Mucosa of rectum (tissue), 2 donors: Measurements from ENCODE around the gene MAPK8.

ENCODE experiments used
- H3K27ac ChIP-seq, 2 donors: one replicate each; pipeline ENCODE4 v1.7.0; 2013; ENCODE audit warnings: inconsistent platforms in 2 of 2, low read depth in 2 of 2, low read length in 2 of 2
- H3K27me3 ChIP-seq, 2 donors: one replicate each; pipeline ENCODE4 v1.7.0; 2013; ENCODE audit warnings: low read length in 2 of 2; ENCODE audit not compliant: control insufficient read depth in 2 of 2, insufficient read depth in 2 of 2
- H3K36me3 ChIP-seq, 2 donors: one replicate each; pipeline ENCODE4 v1.7.0; 2013; ENCODE audit warnings: low read length in 2 of 2; ENCODE audit not compliant: control insufficient read depth in 2 of 2, insufficient read depth in 2 of 2
- H3K4me1 ChIP-seq, 2 donors: one replicate each; pipeline ENCODE4 v1.7.0; 2013; ENCODE audit warnings: low read length in 2 of 2, mild to moderate bottlenecking in 1 of 2; ENCODE audit not compliant: control insufficient read depth in 2 of 2, insufficient read depth in 2 of 2
- H3K4me3 ChIP-seq, 2 donors: one replicate each; pipeline ENCODE4 v1.7.0; 2013; ENCODE audit warnings: low read length in 2 of 2
- H3K9ac ChIP-seq, 2 donors: one replicate each; pipeline ENCODE4 v1.7.0; 2013; ENCODE audit warnings: low read length in 2 of 2, low read depth in 1 of 2, mild to moderate bottlenecking in 1 of 2
- H3K9me3 ChIP-seq, 2 donors: one replicate each; pipeline ENCODE4 v1.7.0; 2013; ENCODE audit warnings: low read length in 2 of 2; ENCODE audit not compliant: control insufficient read depth in 2 of 2
- donor health status: healthy.
- donor health status: Normal muscosa, but diverticular disease.

The MAPK8 gene

DNA sequence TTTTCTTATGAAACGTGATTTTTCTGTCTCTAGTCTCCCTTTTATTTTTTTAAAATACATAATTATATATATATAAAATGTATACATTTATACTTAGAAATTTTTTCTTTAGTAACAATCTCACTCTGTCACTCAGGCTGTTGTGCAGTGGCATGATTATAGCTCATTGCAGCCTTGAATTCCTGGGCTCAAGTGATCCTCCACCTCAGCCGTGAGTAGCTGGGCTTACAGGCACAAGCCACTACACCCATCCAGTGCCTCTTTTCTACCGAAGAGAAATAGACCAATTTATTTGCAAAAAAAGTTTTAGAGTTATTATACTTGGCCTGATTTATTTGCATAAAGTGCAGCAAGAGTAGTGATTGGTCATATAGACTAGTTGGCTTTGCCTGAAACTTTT, 72.2 kb downstream of the MAPK8 start:
- H3K4me1 ChIP-seq = peaks cover 0 to 3% of the 10 kb centered on the region in 2 donors
- no peak overlapping the region for H3K27ac ChIP-seq
- no peak overlapping the region for H3K4me3 ChIP-seq

DNA sequence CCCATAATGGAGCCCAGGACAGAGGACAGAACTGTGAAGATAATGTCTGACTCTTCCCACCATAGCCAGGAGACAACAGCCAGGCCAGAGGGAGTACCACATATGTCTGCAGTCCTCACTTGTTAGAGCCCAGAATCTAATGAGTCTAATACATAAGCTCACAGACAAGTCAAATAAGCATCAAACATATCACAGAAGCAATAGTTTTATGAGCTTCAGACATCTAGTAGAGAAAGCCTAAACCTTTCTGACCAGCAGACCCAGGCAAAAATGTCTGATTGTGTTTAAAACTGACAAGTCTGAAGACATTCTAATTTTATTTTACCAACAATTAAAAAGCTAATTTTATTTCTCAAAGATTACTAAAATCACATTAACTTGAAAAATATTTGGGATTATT, 75.5 kb downstream of the MAPK8 start:
- Histone ChIP-seq H3K4me1 (peaks cover 0 to 3% of the 10 kb centered on the region in 2 donors), H3K4me3 (no peak overlapping the region), H3K36me3 (no peaks in the 10 kb centered on the region), H3K27ac (no peak overlapping the region), H3K9ac (no peak overlapping the region), H3K27me3 (no peaks in the 10 kb centered on the region), H3K9me3 (no peaks in the 10 kb centered on the region)

More for the DNA sequence above, 72.2 kb downstream of the MAPK8 start:
- Histone ChIP-seq H3K9ac (no peak overlapping the region), H3K27me3 (no peaks in the 10 kb centered on the region), H3K36me3 (no peaks in the 10 kb centered on the region), H3K9me3 (no peaks in the 10 kb centered on the region)

DNA sequence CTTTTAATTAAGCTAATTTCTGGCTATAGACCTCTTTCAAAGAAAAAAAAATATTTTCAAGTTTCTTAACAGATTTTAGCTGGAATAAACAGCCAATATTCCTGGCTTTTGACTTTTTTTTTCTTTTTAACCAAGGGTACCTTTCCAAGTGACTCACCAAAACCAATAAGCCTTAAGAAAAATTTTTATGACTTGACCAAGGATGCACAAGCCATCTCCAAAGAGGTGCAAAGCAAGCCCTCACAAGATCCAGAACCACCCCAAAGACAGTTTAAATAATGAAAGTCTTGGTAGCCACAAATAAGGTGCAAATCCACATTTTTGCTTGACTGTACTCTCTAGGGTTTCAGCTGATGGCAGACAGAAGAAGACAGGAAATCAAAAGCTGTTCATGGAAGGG, 76.5 kb downstream of the MAPK8 start:
- Histone ChIP-seq H3K9me3 (no peaks in the 10 kb centered on the region), H3K27me3 (no peaks in the 10 kb centered on the region), H3K4me1 (peaks cover 0 to 2% of the 10 kb centered on the region in 2 donors), H3K36me3 (no peaks in the 10 kb centered on the region), H3K9ac (no peak overlapping the region), H3K4me3 (no peak overlapping the region), H3K27ac (no peak overlapping the region)

GRCh38 chr10:48383393-48383792, 76.9 kb downstream of the MAPK8 start:
- no peaks in the 10 kb centered on the region for H3K9me3 ChIP-seq
- H3K27ac ChIP-seq = no peak overlapping the region
- no peak overlapping the region for H3K4me3 ChIP-seq
- no peaks in the 10 kb centered on the region for H3K36me3 ChIP-seq
- no peaks in the 10 kb centered on the region for H3K27me3 ChIP-seq
- H3K4me1 ChIP-seq = no peaks in the 10 kb centered on the region
- H3K9ac ChIP-seq = no peak overlapping the region

- Histone ChIP-seq H3K27me3 (no peaks in the 10 kb centered on the region), H3K36me3 (no peaks in the 10 kb centered on the region), H3K9ac (no peak overlapping the region), H3K4me1 (no peaks in the 10 kb centered on the region), H3K4me3 (no peak overlapping the region), H3K9me3 (no peaks in the 10 kb centered on the region), H3K27ac (no peak overlapping the region)
Measured at GRCh38 chr10:48384699-48384982, 78.2 kb downstream of the MAPK8 start.

GRCh38 chr10:48389272-48389671, 82.8 kb downstream of the MAPK8 start:
- Histone ChIP-seq H3K4me1 (peaks cover 0 to 4% of the 10 kb centered on the region in 2 donors), H3K9me3 (no peaks in the 10 kb centered on the region), H3K9ac (no peak overlapping the region), H3K4me3 (no peak overlapping the region), H3K27me3 (no peaks in the 10 kb centered on the region), H3K36me3 (no peaks in the 10 kb centered on the region), H3K27ac (no peak overlapping the region)

DNA sequence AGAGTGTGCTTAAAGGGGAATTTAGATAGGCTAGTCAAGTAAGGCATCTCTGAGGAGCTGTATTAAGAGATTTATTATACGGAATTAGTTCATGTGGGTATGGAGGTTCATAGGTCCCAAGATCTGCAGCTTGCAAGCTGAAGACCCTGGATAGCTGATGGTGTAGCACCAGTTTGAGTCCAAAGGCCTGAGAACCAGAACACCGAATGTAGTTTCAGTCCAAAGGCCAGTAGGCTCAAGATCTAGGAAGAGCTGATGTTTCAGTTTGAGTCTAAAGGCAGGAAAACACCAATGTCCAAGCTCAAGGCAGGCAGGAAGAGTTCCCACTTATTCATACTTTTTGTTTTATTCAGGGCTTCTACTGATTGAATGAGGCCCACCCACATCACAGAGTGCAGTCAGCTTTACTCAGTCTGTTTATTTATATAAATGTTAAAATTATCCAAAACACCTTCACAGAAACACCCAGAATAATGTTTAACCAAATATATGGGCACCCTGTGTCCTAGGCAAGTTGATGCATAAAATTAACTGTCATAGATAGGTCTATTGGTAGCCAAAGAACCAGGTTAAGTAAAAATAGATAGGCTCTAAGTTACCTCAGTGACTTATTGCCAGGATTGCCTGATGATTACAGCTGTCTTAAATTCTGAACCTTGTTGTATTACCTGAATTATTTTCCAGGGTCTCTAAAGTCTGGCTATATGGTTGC, 83.5 kb downstream of the MAPK8 start:
- Histone ChIP-seq H3K27me3 (no peaks in the 10 kb centered on the region), H3K4me1 (peaks cover 0 to 4% of the 10 kb centered on the region in 2 donors), H3K9ac (no peak overlapping the region), H3K9me3 (no peaks in the 10 kb centered on the region), H3K4me3 (no peak overlapping the region), H3K27ac (no peak overlapping the region), H3K36me3 (no peaks in the 10 kb centered on the region)

DNA sequence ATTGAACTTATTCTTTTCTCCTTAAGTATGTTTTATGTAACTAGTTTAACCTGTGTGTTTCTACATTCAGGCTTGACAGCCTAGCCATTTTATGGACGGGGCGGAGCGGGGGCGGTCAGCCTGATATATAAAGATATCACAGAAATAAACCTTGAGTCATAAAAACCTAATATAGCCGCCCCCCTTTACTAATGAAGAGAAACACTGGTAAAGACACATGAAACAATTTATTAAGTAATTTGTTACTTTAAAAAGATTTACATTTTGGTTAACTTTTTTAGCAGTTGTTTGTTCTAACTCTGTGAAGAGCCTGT, 84.0 kb downstream of the MAPK8 start:
- H3K36me3 ChIP-seq = no peaks in the 10 kb centered on the region
- H3K27me3 ChIP-seq = no peaks in the 10 kb centered on the region
- no peak overlapping the region for H3K9ac ChIP-seq
- H3K4me3 ChIP-seq = no peak overlapping the region
- peaks cover 0 to 4% of the 10 kb centered on the region in 2 donors for H3K4me1 ChIP-seq
- H3K27ac ChIP-seq = no peak overlapping the region
- no peaks in the 10 kb centered on the region for H3K9me3 ChIP-seq

DNA sequence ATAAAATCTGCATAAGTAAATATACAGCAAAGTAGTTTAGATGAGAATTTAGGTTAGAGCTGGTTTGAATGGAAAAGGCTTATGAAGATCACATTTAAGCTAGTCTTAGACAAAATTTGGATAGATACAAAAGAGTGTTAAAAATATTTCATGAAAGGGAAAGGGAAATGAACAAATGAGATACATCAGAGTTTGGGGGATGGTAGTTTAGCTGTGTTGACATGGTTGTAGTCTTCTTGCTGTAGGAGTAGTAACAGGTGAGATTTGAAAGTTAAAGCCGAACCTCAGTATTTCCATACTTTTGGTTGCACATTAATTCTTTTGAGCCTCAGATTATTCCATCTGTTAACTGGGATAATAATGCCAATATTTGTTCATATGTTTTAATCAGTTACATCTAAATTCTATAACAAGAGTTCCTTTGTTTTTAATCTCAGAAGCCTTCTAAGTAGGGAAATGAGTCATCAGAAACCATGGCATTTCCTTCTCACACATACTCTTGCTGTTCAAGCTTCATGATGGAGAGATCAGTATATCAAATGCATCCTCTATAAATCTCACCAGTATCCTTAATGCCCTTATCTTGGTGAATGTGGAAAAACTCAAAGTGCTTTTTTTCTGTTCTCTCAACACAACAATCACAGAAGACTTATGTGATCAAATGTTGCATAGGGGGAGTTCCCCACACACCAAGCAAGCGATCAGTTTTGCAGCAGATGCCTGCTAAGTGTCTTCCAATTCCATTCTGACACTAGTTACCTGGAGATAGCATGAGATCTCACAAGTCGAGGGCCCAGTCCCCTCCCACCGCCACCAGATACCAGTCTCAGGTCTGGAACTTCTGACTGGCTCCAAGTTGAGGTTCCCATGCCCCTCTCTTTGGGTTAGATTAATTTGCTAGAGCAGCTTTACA, 84.7 kb downstream of the MAPK8 start:
- peaks cover 0 to 4% of the 10 kb centered on the region in 2 donors for H3K4me1 ChIP-seq
- H3K27me3 ChIP-seq = no peaks in the 10 kb centered on the region
- no peaks in the 10 kb centered on the region for H3K36me3 ChIP-seq
- no peak overlapping the region for H3K4me3 ChIP-seq
- no peaks in the 10 kb centered on the region for H3K9me3 ChIP-seq
- no peak overlapping the region for H3K9ac ChIP-seq
- no peak overlapping the region for H3K27ac ChIP-seq

DNA sequence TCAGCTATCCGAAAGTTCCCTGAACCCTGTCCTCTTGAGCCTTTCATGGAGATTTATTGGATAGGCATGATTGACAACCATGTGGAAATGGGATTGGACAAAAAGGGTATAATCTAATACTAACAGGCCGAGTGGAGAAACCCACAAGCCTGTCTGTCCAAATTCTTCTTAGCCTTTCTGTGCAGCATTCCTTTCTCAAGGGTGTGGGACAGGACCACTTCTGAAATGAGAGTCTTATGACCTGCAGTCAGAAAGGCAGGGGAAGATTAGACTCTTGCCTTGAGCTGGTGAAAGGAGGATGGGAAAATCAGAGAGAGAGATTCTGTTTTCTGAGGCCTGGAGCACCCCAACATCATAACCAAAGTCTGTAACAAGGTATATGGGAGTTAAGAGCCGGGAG, 85.5 kb downstream of the MAPK8 start:
- Histone ChIP-seq H3K4me3 (no peak overlapping the region), H3K4me1 (peaks cover 0 to 4% of the 10 kb centered on the region in 2 donors), H3K9ac (no peak overlapping the region), H3K9me3 (no peaks in the 10 kb centered on the region), H3K36me3 (no peaks in the 10 kb centered on the region), H3K27me3 (no peaks in the 10 kb centered on the region), H3K27ac (no peak overlapping the region)
